Astrocyte (in vitro differentiated cells and primary cell): ENCODE data around the gene PXN.

ENCODE experiments used
- EZH2 ChIP-seq: IDR thresholded peaks from 2 replicates; pipeline ENCODE4 v1.6.1; 2012; ENCODE audit warnings: mild to moderate bottlenecking, low read length, inconsistent platforms; ENCODE audit not compliant: insufficient read depth
- TF ChIP-seq, protein P1 (sequence below): IDR thresholded peaks from 2 replicates; pipeline ENCODE4 v1.5.1; 2011; ENCODE audit warnings: low read depth, mild to moderate bottlenecking, inconsistent platforms, low read length, moderate library complexity; ENCODE audit not compliant: insufficient read depth

DNA sequence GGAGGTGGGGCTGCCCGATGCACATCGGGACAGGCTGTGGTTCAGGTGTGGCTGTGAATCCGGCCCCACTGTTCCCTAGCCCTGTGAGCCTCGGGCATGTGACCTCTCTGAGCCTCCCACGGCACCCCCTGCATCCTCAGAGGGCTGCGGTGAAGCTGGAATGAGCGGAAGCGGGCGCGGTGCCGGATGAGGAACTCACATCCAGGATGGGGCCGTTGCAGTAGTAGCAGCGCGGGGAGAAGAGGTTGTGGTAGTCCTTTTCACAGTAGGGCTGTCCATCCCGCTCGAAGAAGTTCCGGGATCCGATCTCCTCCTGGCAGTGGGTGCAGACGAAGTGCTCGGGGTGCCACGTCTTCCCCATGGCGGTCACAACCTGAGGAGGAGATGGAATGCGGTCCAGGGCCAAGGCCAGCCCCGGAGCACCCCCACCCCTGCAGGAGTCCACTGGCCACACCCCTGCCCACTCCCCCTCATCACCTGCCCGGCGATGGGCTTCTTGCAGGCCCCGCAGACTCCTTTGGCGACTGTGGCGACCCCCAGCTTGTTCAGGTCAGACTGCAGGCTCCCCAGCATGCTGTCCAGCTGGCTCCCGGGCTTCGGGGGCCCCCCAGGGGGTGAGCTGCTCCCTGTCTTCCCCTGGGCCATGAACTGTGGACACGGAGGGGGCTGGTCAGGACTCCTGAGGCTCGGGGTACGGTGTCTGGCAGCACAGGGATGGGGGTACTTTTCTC, 50.7 kb downstream of the PXN start:
- TF ChIP-seq, protein P1, sequence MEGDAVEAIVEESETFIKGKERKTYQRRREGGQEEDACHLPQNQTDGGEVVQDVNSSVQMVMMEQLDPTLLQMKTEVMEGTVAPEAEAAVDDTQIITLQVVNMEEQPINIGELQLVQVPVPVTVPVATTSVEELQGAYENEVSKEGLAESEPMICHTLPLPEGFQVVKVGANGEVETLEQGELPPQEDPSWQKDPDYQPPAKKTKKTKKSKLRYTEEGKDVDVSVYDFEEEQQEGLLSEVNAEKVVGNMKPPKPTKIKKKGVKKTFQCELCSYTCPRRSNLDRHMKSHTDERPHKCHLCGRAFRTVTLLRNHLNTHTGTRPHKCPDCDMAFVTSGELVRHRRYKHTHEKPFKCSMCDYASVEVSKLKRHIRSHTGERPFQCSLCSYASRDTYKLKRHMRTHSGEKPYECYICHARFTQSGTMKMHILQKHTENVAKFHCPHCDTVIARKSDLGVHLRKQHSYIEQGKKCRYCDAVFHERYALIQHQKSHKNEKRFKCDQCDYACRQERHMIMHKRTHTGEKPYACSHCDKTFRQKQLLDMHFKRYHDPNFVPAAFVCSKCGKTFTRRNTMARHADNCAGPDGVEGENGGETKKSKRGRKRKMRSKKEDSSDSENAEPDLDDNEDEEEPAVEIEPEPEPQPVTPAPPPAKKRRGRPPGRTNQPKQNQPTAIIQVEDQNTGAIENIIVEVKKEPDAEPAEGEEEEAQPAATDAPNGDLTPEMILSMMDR: no peak
- TF ChIP-seq EZH2: no peak
